SK-N-SH treated with all-trans-retinoic acid at 6 μM for 48 hours (cell line): ENCODE measurements around the gene SDK1.

Experiments
- ATAC-seq: fragments of 200-7000 bp; cut with Tn5 transposase; 3 replicates; pipeline ENCODE4 v1.9.1; 2020; ENCODE audit warnings: mild to moderate bottlenecking, moderate library complexity
- ARNTL ChIP-seq: fragments of 450-650 bp; formaldehyde crosslinking; IDR thresholded peaks from 2 replicates; pipeline ENCODE4 v1.5.0; 2020; ENCODE audit warnings: low read depth, mild to moderate bottlenecking, moderate library complexity, borderline replicate concordance
- CSDC2 ChIP-seq: fragments of 250-450 bp; sonication (Bioruptor Pico); IDR thresholded peaks from 2 replicates; pipeline ENCODE4 v1.5.0; 2020; ENCODE audit warnings: mild to moderate bottlenecking, moderate library complexity
- ESRRG ChIP-seq: fragments of 250-450 bp; sonication (Bioruptor Pico); IDR thresholded peaks from 2 replicates; pipeline ENCODE4 v1.6.1; 2021; ENCODE audit warnings: mild to moderate bottlenecking
- ISL1 ChIP-seq: fragments of 250-450 bp; sonication (Bioruptor Pico); IDR thresholded peaks from 2 replicates; pipeline ENCODE4 v2.1.2; 2022; ENCODE audit warnings: mild to moderate bottlenecking, moderate library complexity
- SNAI2 ChIP-seq: fragments of 250-450 bp; sonication (Bioruptor Pico); IDR thresholded peaks from 2 replicates; pipeline ENCODE4 v1.5.0; 2020; ENCODE audit warnings: mild to moderate bottlenecking, moderate library complexity
- TCF4 ChIP-seq: fragments of 250-450 bp; sonication (Bioruptor Pico); IDR thresholded peaks from 2 replicates; pipeline ENCODE4 v1.8.0; 2021; ENCODE audit warnings: mild to moderate bottlenecking, moderate library complexity, borderline replicate concordance
- TOX ChIP-seq: fragments of 250-450 bp; sonication (Bioruptor Pico); IDR thresholded peaks from 2 replicates; pipeline ENCODE4 v1.8.0; 2021; ENCODE audit warnings: mild to moderate bottlenecking, moderate library complexity, borderline replicate concordance
- ZNF565 ChIP-seq: fragments of 450-650 bp; formaldehyde crosslinking; conservative IDR thresholded peaks from 2 replicates; pipeline ENCODE4 v1.5.0; 2020; ENCODE audit warnings: low read depth, mild to moderate bottlenecking, moderate library complexity
- ZNF70 ChIP-seq: fragments of 450-650 bp; formaldehyde crosslinking; IDR thresholded peaks from 2 replicates; pipeline ENCODE4 v1.5.0; 2020; ENCODE audit warnings: mild to moderate bottlenecking, moderate library complexity
- TF ChIP-seq, protein P1 (sequence below): fragments of 250-450 bp; sonication (Bioruptor Pico); IDR thresholded peaks from 2 replicates; pipeline ENCODE4 v1.8.0; 2020; ENCODE audit warnings: mild to moderate bottlenecking, moderate library complexity, borderline replicate concordance
- TF ChIP-seq, protein P2 (sequence below): fragments of 250-450 bp; sonication (Bioruptor Pico); IDR thresholded peaks from 2 replicates; pipeline ENCODE4 v1.5.0; 2020; ENCODE audit warnings: mild to moderate bottlenecking, moderate library complexity
- TF ChIP-seq, protein P3 (sequence below): fragments of 250-450 bp; sonication (Bioruptor Pico); IDR thresholded peaks from 2 replicates; pipeline ENCODE4 v1.5.1; 2020; ENCODE audit warnings: low read depth, mild to moderate bottlenecking, moderate library complexity
- TF ChIP-seq, protein P4 (sequence below): fragments of 250-450 bp; sonication (Bioruptor Pico); IDR thresholded peaks from 2 replicates; pipeline ENCODE4 v1.5.1; 2021; ENCODE audit warnings: mild to moderate bottlenecking, moderate library complexity

SDK1 gene

DNA sequence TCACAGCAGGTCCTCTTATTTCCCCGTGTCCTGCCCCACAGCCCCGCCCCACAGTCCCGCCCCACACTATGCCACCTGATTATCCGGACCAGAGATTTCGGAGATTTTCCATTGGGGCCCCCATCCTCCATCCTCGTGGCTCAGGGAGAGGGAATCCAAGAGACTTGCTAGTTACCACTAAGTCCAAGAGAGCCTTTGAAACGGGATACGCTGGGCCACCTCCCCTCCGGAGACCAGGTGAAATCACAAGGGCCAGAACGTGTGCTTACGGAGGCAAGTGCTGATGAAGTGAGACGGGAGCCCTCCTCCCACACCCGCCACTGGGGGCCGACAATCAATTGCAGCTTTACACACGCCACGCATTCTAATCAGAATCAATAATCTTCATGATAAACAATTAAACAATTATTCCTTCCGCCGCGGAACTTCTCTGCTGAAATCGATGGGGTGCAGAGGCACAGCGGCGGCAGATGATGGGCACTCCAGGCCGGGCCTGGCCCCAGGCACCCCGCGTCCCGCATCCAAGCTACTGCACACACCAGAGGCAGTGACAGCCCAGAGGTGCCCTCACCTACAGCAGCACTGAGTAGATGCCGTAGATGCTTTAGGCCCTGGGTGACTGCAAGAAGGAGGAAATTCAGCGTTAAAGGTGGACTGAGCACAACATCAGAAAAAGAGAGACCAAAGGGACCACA lies 847.0 kb downstream of the SDK1 start (continued):
- TF ChIP-seq ESRRG (CRISPR knock-in tag) = no peak
- no peak for TF ChIP-seq TOX (CRISPR knock-in tag)
- TF ChIP-seq ZNF565 (CRISPR knock-in tag) = no peak

DNA sequence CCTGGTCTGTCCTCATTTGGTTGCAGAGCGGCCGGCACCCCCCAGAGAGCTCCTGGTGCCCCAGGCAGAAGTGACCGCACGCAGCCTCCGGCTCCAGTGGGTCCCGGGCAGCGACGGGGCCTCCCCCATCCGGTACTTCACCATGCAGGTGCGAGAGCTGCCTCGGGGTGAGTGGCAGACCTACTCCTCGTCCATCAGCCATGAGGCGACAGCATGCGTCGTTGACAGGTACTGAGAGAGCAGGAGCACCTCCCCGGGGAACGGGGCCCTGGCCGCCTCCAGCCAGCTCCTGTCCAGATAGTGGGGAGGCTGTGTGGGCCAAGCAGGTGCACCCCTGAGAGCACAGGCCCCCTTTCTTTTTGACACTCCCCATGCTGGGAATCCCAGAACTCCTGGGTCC lies 848.2 kb downstream of the SDK1 start:
- no peak for ATAC-seq
- TF ChIP-seq ZNF70 (CRISPR knock-in tag) (no peak), ESRRG (CRISPR knock-in tag) (no peak), TCF4 (CRISPR knock-in tag) (no peak), ARNTL (CRISPR knock-in tag) (no peak), SNAI2 (no peak), CSDC2 (CRISPR knock-in tag) (no peak), ZNF565 (CRISPR knock-in tag) (no peak), ISL1 (no peak)
- TF ChIP-seq, protein P1, sequence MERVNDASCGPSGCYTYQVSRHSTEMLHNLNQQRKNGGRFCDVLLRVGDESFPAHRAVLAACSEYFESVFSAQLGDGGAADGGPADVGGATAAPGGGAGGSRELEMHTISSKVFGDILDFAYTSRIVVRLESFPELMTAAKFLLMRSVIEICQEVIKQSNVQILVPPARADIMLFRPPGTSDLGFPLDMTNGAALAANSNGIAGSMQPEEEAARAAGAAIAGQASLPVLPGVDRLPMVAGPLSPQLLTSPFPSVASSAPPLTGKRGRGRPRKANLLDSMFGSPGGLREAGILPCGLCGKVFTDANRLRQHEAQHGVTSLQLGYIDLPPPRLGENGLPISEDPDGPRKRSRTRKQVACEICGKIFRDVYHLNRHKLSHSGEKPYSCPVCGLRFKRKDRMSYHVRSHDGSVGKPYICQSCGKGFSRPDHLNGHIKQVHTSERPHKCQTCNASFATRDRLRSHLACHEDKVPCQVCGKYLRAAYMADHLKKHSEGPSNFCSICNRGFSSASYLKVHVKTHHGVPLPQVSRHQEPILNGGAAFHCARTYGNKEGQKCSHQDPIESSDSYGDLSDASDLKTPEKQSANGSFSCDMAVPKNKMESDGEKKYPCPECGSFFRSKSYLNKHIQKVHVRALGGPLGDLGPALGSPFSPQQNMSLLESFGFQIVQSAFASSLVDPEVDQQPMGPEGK (CRISPR knock-in tag) = no peak
- TF ChIP-seq, protein P2, sequence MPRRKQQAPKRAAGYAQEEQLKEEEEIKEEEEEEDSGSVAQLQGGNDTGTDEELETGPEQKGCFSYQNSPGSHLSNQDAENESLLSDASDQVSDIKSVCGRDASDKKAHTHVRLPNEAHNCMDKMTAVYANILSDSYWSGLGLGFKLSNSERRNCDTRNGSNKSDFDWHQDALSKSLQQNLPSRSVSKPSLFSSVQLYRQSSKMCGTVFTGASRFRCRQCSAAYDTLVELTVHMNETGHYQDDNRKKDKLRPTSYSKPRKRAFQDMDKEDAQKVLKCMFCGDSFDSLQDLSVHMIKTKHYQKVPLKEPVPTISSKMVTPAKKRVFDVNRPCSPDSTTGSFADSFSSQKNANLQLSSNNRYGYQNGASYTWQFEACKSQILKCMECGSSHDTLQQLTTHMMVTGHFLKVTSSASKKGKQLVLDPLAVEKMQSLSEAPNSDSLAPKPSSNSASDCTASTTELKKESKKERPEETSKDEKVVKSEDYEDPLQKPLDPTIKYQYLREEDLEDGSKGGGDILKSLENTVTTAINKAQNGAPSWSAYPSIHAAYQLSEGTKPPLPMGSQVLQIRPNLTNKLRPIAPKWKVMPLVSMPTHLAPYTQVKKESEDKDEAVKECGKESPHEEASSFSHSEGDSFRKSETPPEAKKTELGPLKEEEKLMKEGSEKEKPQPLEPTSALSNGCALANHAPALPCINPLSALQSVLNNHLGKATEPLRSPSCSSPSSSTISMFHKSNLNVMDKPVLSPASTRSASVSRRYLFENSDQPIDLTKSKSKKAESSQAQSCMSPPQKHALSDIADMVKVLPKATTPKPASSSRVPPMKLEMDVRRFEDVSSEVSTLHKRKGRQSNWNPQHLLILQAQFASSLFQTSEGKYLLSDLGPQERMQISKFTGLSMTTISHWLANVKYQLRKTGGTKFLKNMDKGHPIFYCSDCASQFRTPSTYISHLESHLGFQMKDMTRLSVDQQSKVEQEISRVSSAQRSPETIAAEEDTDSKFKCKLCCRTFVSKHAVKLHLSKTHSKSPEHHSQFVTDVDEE (CRISPR knock-in tag) = no peak
- TF ChIP-seq, protein P3, sequence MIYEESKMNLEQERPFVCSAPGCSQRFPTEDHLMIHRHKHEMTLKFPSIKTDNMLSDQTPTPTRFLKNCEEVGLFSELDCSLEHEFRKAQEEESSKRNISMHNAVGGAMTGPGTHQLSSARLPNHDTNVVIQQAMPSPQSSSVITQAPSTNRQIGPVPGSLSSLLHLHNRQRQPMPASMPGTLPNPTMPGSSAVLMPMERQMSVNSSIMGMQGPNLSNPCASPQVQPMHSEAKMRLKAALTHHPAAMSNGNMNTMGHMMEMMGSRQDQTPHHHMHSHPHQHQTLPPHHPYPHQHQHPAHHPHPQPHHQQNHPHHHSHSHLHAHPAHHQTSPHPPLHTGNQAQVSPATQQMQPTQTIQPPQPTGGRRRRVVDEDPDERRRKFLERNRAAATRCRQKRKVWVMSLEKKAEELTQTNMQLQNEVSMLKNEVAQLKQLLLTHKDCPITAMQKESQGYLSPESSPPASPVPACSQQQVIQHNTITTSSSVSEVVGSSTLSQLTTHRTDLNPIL (CRISPR knock-in tag) = no peak
- TF ChIP-seq, protein P4, sequence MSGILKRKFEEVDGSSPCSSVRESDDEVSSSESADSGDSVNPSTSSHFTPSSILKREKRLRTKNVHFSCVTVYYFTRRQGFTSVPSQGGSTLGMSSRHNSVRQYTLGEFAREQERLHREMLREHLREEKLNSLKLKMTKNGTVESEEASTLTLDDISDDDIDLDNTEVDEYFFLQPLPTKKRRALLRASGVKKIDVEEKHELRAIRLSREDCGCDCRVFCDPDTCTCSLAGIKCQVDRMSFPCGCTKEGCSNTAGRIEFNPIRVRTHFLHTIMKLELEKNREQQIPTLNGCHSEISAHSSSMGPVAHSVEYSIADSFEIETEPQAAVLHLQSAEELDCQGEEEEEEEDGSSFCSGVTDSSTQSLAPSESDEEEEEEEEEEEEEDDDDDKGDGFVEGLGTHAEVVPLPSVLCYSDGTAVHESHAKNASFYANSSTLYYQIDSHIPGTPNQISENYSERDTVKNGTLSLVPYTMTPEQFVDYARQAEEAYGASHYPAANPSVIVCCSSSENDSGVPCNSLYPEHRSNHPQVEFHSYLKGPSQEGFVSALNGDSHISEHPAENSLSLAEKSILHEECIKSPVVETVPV (CRISPR knock-in tag) = no peak

DNA sequence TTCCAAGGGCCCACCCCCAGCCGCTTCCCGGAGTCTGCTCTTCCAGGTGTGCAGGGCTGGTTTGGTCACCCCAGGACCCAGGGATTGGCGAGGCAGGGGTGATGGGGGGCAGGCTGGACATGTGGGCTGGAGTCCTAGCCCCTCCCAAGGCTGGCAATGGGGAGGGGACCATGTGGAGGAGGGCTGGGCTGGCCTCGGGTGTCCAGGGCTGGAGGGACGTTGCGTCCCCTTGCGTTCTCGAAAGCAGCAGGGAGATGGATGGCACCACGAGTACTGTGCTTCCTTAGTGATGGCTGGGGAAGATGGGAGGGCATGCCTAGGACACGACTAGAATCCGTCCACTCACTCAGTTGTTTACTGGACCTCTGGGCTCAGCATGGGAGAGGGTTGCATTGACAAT lies 848.6 kb downstream of the SDK1 start:
- no peak for ATAC-seq

More for the DNA sequence above, 848.6 kb downstream of the SDK1 start:
- TF ChIP-seq, protein P4 (CRISPR knock-in tag) = no peak
- TF ChIP-seq, protein P2 (CRISPR knock-in tag) = no peak
- TF ChIP-seq, all 23 proteins: peak for 0
